Measurements from ENCODE around the gene UNC5B.

- TF ChIP-seq, protein P1, sequence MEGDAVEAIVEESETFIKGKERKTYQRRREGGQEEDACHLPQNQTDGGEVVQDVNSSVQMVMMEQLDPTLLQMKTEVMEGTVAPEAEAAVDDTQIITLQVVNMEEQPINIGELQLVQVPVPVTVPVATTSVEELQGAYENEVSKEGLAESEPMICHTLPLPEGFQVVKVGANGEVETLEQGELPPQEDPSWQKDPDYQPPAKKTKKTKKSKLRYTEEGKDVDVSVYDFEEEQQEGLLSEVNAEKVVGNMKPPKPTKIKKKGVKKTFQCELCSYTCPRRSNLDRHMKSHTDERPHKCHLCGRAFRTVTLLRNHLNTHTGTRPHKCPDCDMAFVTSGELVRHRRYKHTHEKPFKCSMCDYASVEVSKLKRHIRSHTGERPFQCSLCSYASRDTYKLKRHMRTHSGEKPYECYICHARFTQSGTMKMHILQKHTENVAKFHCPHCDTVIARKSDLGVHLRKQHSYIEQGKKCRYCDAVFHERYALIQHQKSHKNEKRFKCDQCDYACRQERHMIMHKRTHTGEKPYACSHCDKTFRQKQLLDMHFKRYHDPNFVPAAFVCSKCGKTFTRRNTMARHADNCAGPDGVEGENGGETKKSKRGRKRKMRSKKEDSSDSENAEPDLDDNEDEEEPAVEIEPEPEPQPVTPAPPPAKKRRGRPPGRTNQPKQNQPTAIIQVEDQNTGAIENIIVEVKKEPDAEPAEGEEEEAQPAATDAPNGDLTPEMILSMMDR (IDR thresholded peaks at IDR 0.05) = no peak
- TF ChIP-seq POLR2A (IDR thresholded peaks at IDR 0.05) = no peak
Observed at GRCh38 chr10:71272056-71272771, 59.8 kb downstream of the UNC5B start.
